Measurements from ENCODE around the gene C16orf92. TPM values are rescaled to one million over a fixed set of nuclear protein-coding genes. Genes with fewer than 3 reads are reported as not detected.
"Not testable (repeated sequence)": the region's sequence is repeated elsewhere in the genome, so short reads cannot be mapped to it uniquely, and the experiment has no call there.

Gene C16orf92
- total RNA-seq, 1 experiment from 2014 or later, result not detected

DNA sequence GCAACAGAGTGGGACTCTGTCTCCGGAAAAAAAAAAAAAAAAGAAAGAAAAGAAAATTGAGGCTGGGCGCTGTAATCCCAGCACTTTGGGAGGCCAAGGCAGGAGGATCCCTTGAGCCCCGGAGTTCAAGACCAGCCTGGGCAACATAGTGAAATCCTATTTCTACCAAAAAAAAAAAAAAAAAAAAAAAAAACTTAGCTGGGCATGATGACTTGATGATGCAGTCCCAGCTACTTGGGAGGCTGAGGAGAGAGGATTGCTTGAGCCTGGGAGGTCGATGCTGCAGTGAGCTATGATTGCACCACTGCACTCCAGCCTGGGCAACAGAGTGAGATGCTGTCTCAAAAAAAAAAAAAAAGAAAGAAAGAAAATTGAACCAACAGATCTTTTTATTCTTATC is 5.1 kb upstream of the C16orf92 start:
- H2AFZ ChIP-seq (ENCODE audit: low read depth, low read length, poor library complexity, severe bottlenecking); POLR2A ChIA-PET; H3K9me2 ChIP-seq (ENCODE audit: insufficient read depth); H3K4me2 ChIP-seq (ENCODE audit: low read length); RAD21 ChIA-PET (ENCODE audit: low non-redundant PET in 1 of 2, low total read pairs in 2 of 2, uncharacterized antibody in 2 of 2, unreplicated experiment in 2 of 2); ATAC-seq; H3K36me3 ChIP-seq (ENCODE audit: control insufficient read depth in 1 of 2, insufficient read depth in 2 of 2, low read length in 2 of 2); H3K9ac ChIP-seq (ENCODE audit: low read length); H3K27me3 ChIP-seq (ENCODE audit: insufficient read depth, low read length); H3K79me2 ChIP-seq (ENCODE audit: insufficient read depth, low read length); BruUV-seq (replicated peaks); H3K27ac ChIP-seq (ENCODE audit: low read depth, low read length); H3K9me3 ChIP-seq (ENCODE audit: control insufficient read depth in 1 of 2, insufficient read depth in 1 of 2, low read depth in 1 of 2, low read length in 2 of 2); intact Hi-C loops (cut with micrococcal nuclease); H4K20me1 ChIP-seq (ENCODE audit: insufficient read depth); DNase-seq (ENCODE audit: low read depth, low spot score); H3K4me3 ChIP-seq (replicated peaks in 1 of 2; ENCODE audit: low read depth in 1 of 2, low read length in 2 of 2): not testable (repeated sequence)
- CTCF ChIA-PET, result interaction anchor here (1.6 to 2.6 kb wide), 2 partner anchors 14 to 169 kb away, joined by 3 to 8 read pairs; no protein-coding TSS in a partner anchor
- peaks cover 0 to 18% of the 10 kb centered on the region in 2 experiments; a peak in 3 of 4 replicates for H3K4me1 ChIP-seq (ENCODE audit: control insufficient read depth in 1 of 2, insufficient read depth in 2 of 2, low read length in 2 of 2)

DNA sequence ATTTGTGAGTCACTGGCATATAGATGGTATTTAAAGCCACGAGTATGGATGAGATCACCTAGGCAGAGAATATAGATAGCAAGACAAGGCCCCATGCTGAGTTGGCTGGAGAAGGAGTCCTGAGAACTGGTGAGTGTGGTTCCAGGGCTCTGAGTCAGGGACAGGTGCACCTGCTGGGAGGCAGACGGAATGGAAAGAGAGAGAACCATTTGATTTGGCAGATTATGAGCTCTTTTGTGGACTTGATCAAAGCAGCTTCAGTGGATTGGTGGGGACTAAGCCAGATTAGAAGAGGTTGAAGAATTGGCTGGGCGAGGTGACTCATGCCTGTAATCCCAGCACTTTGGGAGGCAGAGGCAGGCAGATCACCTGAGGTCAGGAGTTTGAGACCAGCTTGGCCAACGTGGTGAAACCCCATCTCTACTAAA is 4.3 kb upstream of the C16orf92 start:
- no peak for ATAC-seq
- intact Hi-C loops (cut with micrococcal nuclease), result no loop called here
- Histone ChIP-seq H2AFZ (ENCODE audit: low read depth, low read length, poor library complexity, severe bottlenecking) (no peak overlapping the region), H3K4me1 (ENCODE audit: control insufficient read depth in 1 of 2, insufficient read depth in 2 of 2, low read length in 2 of 2) (peaks cover 0 to 18% of the 10 kb centered on the region in 2 experiments; a peak in 3 of 4 replicates), H4K20me1 (ENCODE audit: insufficient read depth) (no peaks in the 10 kb centered on the region), H3K36me3 (ENCODE audit: control insufficient read depth in 1 of 2, insufficient read depth in 2 of 2, low read length in 2 of 2) (no peaks in the 10 kb centered on the region), H3K9ac (ENCODE audit: low read length) (no peak overlapping the region), H3K27me3 (ENCODE audit: insufficient read depth, low read length) (no peaks in the 10 kb centered on the region), H3K4me2 (ENCODE audit: low read length) (no peak overlapping the region), H3K4me3 (replicated peaks in 1 of 2; ENCODE audit: low read depth in 1 of 2, low read length in 2 of 2) (no peak overlapping the region), H3K9me3 (ENCODE audit: control insufficient read depth in 1 of 2, insufficient read depth in 1 of 2, low read depth in 1 of 2, low read length in 2 of 2) (no peaks in the 10 kb centered on the region), H3K27ac (ENCODE audit: low read depth, low read length) (no peak overlapping the region), H3K79me2 (ENCODE audit: insufficient read depth, low read length) (no peaks in the 10 kb centered on the region), H3K9me2 (ENCODE audit: insufficient read depth) (no peaks in the 10 kb centered on the region)
- RAD21 ChIA-PET (ENCODE audit: low non-redundant PET in 1 of 2, low total read pairs in 2 of 2, uncharacterized antibody in 2 of 2, unreplicated experiment in 2 of 2), result no interaction called here
- no peak for TF ChIP-seq CBX3 (IDR thresholded peaks at IDR 0.05; ENCODE audit: low read depth)
- no peak for TF ChIP-seq ZFX (IDR thresholded peaks at IDR 0.05)
- no peak for TF ChIP-seq POLR2A (IDR thresholded peaks at IDR 0.05; ENCODE audit: borderline replicate concordance, extremely low read depth, insufficient read depth, insufficient read length)
- TF ChIP-seq, protein P1, sequence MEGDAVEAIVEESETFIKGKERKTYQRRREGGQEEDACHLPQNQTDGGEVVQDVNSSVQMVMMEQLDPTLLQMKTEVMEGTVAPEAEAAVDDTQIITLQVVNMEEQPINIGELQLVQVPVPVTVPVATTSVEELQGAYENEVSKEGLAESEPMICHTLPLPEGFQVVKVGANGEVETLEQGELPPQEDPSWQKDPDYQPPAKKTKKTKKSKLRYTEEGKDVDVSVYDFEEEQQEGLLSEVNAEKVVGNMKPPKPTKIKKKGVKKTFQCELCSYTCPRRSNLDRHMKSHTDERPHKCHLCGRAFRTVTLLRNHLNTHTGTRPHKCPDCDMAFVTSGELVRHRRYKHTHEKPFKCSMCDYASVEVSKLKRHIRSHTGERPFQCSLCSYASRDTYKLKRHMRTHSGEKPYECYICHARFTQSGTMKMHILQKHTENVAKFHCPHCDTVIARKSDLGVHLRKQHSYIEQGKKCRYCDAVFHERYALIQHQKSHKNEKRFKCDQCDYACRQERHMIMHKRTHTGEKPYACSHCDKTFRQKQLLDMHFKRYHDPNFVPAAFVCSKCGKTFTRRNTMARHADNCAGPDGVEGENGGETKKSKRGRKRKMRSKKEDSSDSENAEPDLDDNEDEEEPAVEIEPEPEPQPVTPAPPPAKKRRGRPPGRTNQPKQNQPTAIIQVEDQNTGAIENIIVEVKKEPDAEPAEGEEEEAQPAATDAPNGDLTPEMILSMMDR (IDR thresholded peaks at IDR 0.05 in 2 of 3, conservative IDR thresholded peaks at IDR 0.05 in 1 of 3; ENCODE audit: borderline replicate concordance in 1 of 3, insufficient read depth in 1 of 3, low read depth in 2 of 3, low read length in 2 of 3), result no peak
- no peak for TF ChIP-seq YY1 (IDR thresholded peaks at IDR 0.05; ENCODE audit: extremely low read depth, insufficient replicate concordance, low read depth, low read length)
- no peak for TF ChIP-seq RAD21 (IDR thresholded peaks at IDR 0.05; ENCODE audit: low read depth)
- no peak for TF ChIP-seq ELF1 (IDR thresholded peaks at IDR 0.05; ENCODE audit: borderline replicate concordance, low read depth)
- TF ChIP-seq, protein P2, sequence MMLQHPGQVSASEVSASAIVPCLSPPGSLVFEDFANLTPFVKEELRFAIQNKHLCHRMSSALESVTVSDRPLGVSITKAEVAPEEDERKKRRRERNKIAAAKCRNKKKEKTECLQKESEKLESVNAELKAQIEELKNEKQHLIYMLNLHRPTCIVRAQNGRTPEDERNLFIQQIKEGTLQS (IDR thresholded peaks at IDR 0.05), result no peak
- TF ChIP-seq TCF7L2 (IDR thresholded peaks at IDR 0.05; ENCODE audit: borderline replicate concordance, extremely low read depth, insufficient read depth, insufficient read length), result no peak
- no peak for TF ChIP-seq POLR2AphosphoS5 (IDR thresholded peaks at IDR 0.05; ENCODE audit: low read depth, low read length)
- no peak for TF ChIP-seq SIN3A (IDR thresholded peaks at IDR 0.05; ENCODE audit: low read depth)
- POLR2A ChIA-PET, result interaction anchor here (1.4 kb wide), 1 partner anchor 156 kb away, joined by 3 read pairs; the partner anchor contains the start of gene CDIPT
- BruUV-seq (replicated peaks), result no TSS peak
- CTCF ChIA-PET, result interaction anchor here (1.6 to 2.6 kb wide), 2 partner anchors 14 to 170 kb away, joined by 3 to 8 read pairs; no protein-coding TSS in a partner anchor
- no peak for DNase-seq (ENCODE audit: low read depth, low spot score)
